ENCODE measurements around the gene ADAMTS14.

ADAMTS14 gene

GRCh38 chr10:70757856-70758255 is 85.5 kb downstream of the ADAMTS14 start:
- peaks cover 0 to 6% (median 0%) of the 10 kb centered on the region in 5 donors for H3K27me3 ChIP-seq (ENCODE audit: control insufficient read depth in 5 of 5, insufficient read depth in 4 of 5, low read length in 5 of 5)
- H3K36me3 ChIP-seq (ENCODE audit: control insufficient read depth in 5 of 5, insufficient read depth in 5 of 5, low read length in 5 of 5) = no peaks in the 10 kb centered on the region
- no peaks in the 10 kb centered on the region for H3K9me3 ChIP-seq (ENCODE audit: control insufficient read depth in 5 of 5, low read length in 5 of 5)
- H3K4me1 ChIP-seq (ENCODE audit: control insufficient read depth in 5 of 5, insufficient read depth in 5 of 5, low read length in 5 of 5) = peaks cover 0 to 10% (median 6%) of the 10 kb centered on the region in 5 donors
- H3K27ac ChIP-seq (ENCODE audit: low read depth, low read length) = no peak overlapping the region
- no peak overlapping the region for H3K4me3 ChIP-seq (ENCODE audit: low read depth in 1 of 5, low read length in 5 of 5)
- H3K9ac ChIP-seq (ENCODE audit: low read length in 5 of 5) = no peak overlapping the region

- Histone ChIP-seq H3K4me1 (ENCODE audit: control insufficient read depth in 5 of 5, insufficient read depth in 5 of 5, low read length in 5 of 5) (peaks cover 0 to 11% (median 7%) of the 10 kb centered on the region in 5 donors), H3K4me3 (ENCODE audit: low read depth in 1 of 5, low read length in 5 of 5) (no peak overlapping the region), H3K9ac (ENCODE audit: low read length in 5 of 5) (no peak overlapping the region), H3K36me3 (ENCODE audit: control insufficient read depth in 5 of 5, insufficient read depth in 5 of 5, low read length in 5 of 5) (no peaks in the 10 kb centered on the region), H3K27ac (ENCODE audit: low read depth, low read length) (no peak overlapping the region), H3K27me3 (ENCODE audit: control insufficient read depth in 5 of 5, insufficient read depth in 4 of 5, low read length in 5 of 5) (peaks cover 0 to 6% (median 0%) of the 10 kb centered on the region in 5 donors), H3K9me3 (ENCODE audit: control insufficient read depth in 5 of 5, low read length in 5 of 5) (no peaks in the 10 kb centered on the region)
These were observed 86.6 kb downstream of the ADAMTS14 start for GRCh38 chr10:70758757-70759514.

GRCh38 chr10:70759781-70760180 is 87.5 kb downstream of the ADAMTS14 start:
- no peaks in the 10 kb centered on the region for H3K36me3 ChIP-seq (ENCODE audit: control insufficient read depth in 5 of 5, insufficient read depth in 5 of 5, low read length in 5 of 5)
- peaks cover 0 to 9% (median 6%) of the 10 kb centered on the region in 5 donors for H3K4me1 ChIP-seq (ENCODE audit: control insufficient read depth in 5 of 5, insufficient read depth in 5 of 5, low read length in 5 of 5)
- H3K9me3 ChIP-seq (ENCODE audit: control insufficient read depth in 5 of 5, low read length in 5 of 5) = no peaks in the 10 kb centered on the region
- H3K27ac ChIP-seq (ENCODE audit: low read depth, low read length) = no peak overlapping the region
- H3K27me3 ChIP-seq (ENCODE audit: control insufficient read depth in 5 of 5, insufficient read depth in 4 of 5, low read length in 5 of 5) = peaks cover 0 to 6% (median 0%) of the 10 kb centered on the region in 5 donors
- H3K9ac ChIP-seq (ENCODE audit: low read length in 5 of 5) = no peak overlapping the region
- H3K4me3 ChIP-seq (ENCODE audit: low read depth in 1 of 5, low read length in 5 of 5) = no peak overlapping the region

GRCh38 chr10:70760271-70760787 is 88.0 kb downstream of the ADAMTS14 start:
- no peaks in the 10 kb centered on the region for H3K36me3 ChIP-seq (ENCODE audit: control insufficient read depth in 5 of 5, insufficient read depth in 5 of 5, low read length in 5 of 5)
- peaks cover 0 to 6% (median 0%) of the 10 kb centered on the region in 5 donors for H3K27me3 ChIP-seq (ENCODE audit: control insufficient read depth in 5 of 5, insufficient read depth in 4 of 5, low read length in 5 of 5)
- peaks cover 0 to 9% (median 6%) of the 10 kb centered on the region in 5 donors for H3K4me1 ChIP-seq (ENCODE audit: control insufficient read depth in 5 of 5, insufficient read depth in 5 of 5, low read length in 5 of 5)
- H3K27ac ChIP-seq (ENCODE audit: low read depth, low read length) = no peak overlapping the region
- no peak overlapping the region for H3K9ac ChIP-seq (ENCODE audit: low read length in 5 of 5)
- H3K4me3 ChIP-seq (ENCODE audit: low read depth in 1 of 5, low read length in 5 of 5) = no peak overlapping the region
- no peaks in the 10 kb centered on the region for H3K9me3 ChIP-seq (ENCODE audit: control insufficient read depth in 5 of 5, low read length in 5 of 5)

- no peaks in the 10 kb centered on the region for H3K36me3 ChIP-seq (ENCODE audit: control insufficient read depth in 5 of 5, insufficient read depth in 5 of 5, low read length in 5 of 5)
These were observed 88.8 kb downstream of the ADAMTS14 start for GRCh38 chr10:70761031-70761601.

GRCh38 chr10:70761727-70762350 is 89.5 kb downstream of the ADAMTS14 start:
- Histone ChIP-seq H3K9me3 (ENCODE audit: control insufficient read depth in 5 of 5, low read length in 5 of 5) (peaks cover 0 to 7% (median 3%) of the 10 kb centered on the region in 5 donors), H3K27me3 (ENCODE audit: control insufficient read depth in 5 of 5, insufficient read depth in 4 of 5, low read length in 5 of 5) (peaks cover 0 to 6% (median 0%) of the 10 kb centered on the region in 5 donors), H3K4me1 (ENCODE audit: control insufficient read depth in 5 of 5, insufficient read depth in 5 of 5, low read length in 5 of 5) (peaks cover 0 to 9% (median 6%) of the 10 kb centered on the region in 5 donors), H3K9ac (ENCODE audit: low read length in 5 of 5) (no peak overlapping the region), H3K27ac (ENCODE audit: low read depth, low read length) (no peak overlapping the region), H3K4me3 (ENCODE audit: low read depth in 1 of 5, low read length in 5 of 5) (no peak overlapping the region), H3K36me3 (ENCODE audit: control insufficient read depth in 5 of 5, insufficient read depth in 5 of 5, low read length in 5 of 5) (no peaks in the 10 kb centered on the region)

More at GRCh38 chr10:70761031-70761601, 88.8 kb downstream of the ADAMTS14 start:
- Histone ChIP-seq H3K9ac (ENCODE audit: low read length in 5 of 5) (no peak overlapping the region), H3K9me3 (ENCODE audit: control insufficient read depth in 5 of 5, low read length in 5 of 5) (peaks cover 0 to 6% (median 0%) of the 10 kb centered on the region in 5 donors), H3K4me3 (ENCODE audit: low read depth in 1 of 5, low read length in 5 of 5) (no peak overlapping the region), H3K4me1 (ENCODE audit: control insufficient read depth in 5 of 5, insufficient read depth in 5 of 5, low read length in 5 of 5) (peaks cover 0 to 9% (median 6%) of the 10 kb centered on the region in 5 donors), H3K27ac (ENCODE audit: low read depth, low read length) (no peak overlapping the region), H3K27me3 (ENCODE audit: control insufficient read depth in 5 of 5, insufficient read depth in 4 of 5, low read length in 5 of 5) (peaks cover 0 to 6% (median 0%) of the 10 kb centered on the region in 5 donors)

- Histone ChIP-seq H3K36me3 (ENCODE audit: control insufficient read depth in 5 of 5, insufficient read depth in 5 of 5, low read length in 5 of 5) (no peaks in the 10 kb centered on the region), H3K9me3 (ENCODE audit: control insufficient read depth in 5 of 5, low read length in 5 of 5) (peaks cover 0 to 7% (median 3%) of the 10 kb centered on the region in 5 donors), H3K4me1 (ENCODE audit: control insufficient read depth in 5 of 5, insufficient read depth in 5 of 5, low read length in 5 of 5) (peaks cover 0 to 9% (median 6%) of the 10 kb centered on the region in 5 donors), H3K9ac (ENCODE audit: low read length in 5 of 5) (no peak overlapping the region), H3K27me3 (ENCODE audit: control insufficient read depth in 5 of 5, insufficient read depth in 4 of 5, low read length in 5 of 5) (peaks cover 0 to 6% (median 0%) of the 10 kb centered on the region in 5 donors), H3K4me3 (ENCODE audit: low read depth in 1 of 5, low read length in 5 of 5) (no peak overlapping the region), H3K27ac (ENCODE audit: low read depth, low read length) (no peak overlapping the region)
These were observed 90.3 kb downstream of the ADAMTS14 start for GRCh38 chr10:70762441-70763175.

- H3K36me3 ChIP-seq (ENCODE audit: control insufficient read depth in 5 of 5, insufficient read depth in 5 of 5, low read length in 5 of 5) = no peaks in the 10 kb centered on the region
- peaks cover 0 to 7% (median 3%) of the 10 kb centered on the region in 5 donors for H3K9me3 ChIP-seq (ENCODE audit: control insufficient read depth in 5 of 5, low read length in 5 of 5)
- H3K4me1 ChIP-seq (ENCODE audit: control insufficient read depth in 5 of 5, insufficient read depth in 5 of 5, low read length in 5 of 5) = peaks cover 0 to 9% (median 6%) of the 10 kb centered on the region in 5 donors
- no peak overlapping the region for H3K27ac ChIP-seq (ENCODE audit: low read depth, low read length)
- no peak overlapping the region for H3K9ac ChIP-seq (ENCODE audit: low read length in 5 of 5)
- H3K27me3 ChIP-seq (ENCODE audit: control insufficient read depth in 5 of 5, insufficient read depth in 4 of 5, low read length in 5 of 5) = peaks cover 0 to 6% (median 0%) of the 10 kb centered on the region in 5 donors
- no peak overlapping the region for H3K4me3 ChIP-seq (ENCODE audit: low read depth in 1 of 5, low read length in 5 of 5)
These were observed 91.3 kb downstream of the ADAMTS14 start for GRCh38 chr10:70763567-70763966.

- H3K9me3 ChIP-seq (ENCODE audit: control insufficient read depth in 5 of 5, low read length in 5 of 5) = peaks cover 0 to 7% (median 3%) of the 10 kb centered on the region in 5 donors
- H3K4me1 ChIP-seq (ENCODE audit: control insufficient read depth in 5 of 5, insufficient read depth in 5 of 5, low read length in 5 of 5) = peaks cover 0 to 9% (median 3%) of the 10 kb centered on the region in 5 donors
- no peak overlapping the region for H3K9ac ChIP-seq (ENCODE audit: low read length in 5 of 5)
- no peak overlapping the region for H3K4me3 ChIP-seq (ENCODE audit: low read depth in 1 of 5, low read length in 5 of 5)
- H3K27me3 ChIP-seq (ENCODE audit: control insufficient read depth in 5 of 5, insufficient read depth in 4 of 5, low read length in 5 of 5) = no peaks in the 10 kb centered on the region
- no peak overlapping the region for H3K27ac ChIP-seq (ENCODE audit: low read depth, low read length)
- H3K36me3 ChIP-seq (ENCODE audit: control insufficient read depth in 5 of 5, insufficient read depth in 5 of 5, low read length in 5 of 5) = no peaks in the 10 kb centered on the region
These were observed 93.7 kb downstream of the ADAMTS14 start for GRCh38 chr10:70765794-70766594.

Measured in subcutaneous abdominal adipose tissue (tissue), 5 donors.